Tibial nerve (tissue), 4 donors: ENCODE results near the gene ZNF580.

Experiments
- EP300 ChIP-seq, 2 donors: sonication (generic); formaldehyde crosslinking; IDR thresholded peaks; one replicate each; pipeline ENCODE4 v1.6.1; 2017; ENCODE audit warnings: antibody characterized with exemption in 2 of 2, mild to moderate bottlenecking in 1 of 2
- POLR2A ChIP-seq, 2 donors: fragments of 450-650 bp; IDR thresholded peaks; one replicate each; pipeline ENCODE4 v1.6.1; 2017; ENCODE audit warnings: antibody characterized with exemption in 2 of 2, mild to moderate bottlenecking in 2 of 2, moderate library complexity in 2 of 2
- TF ChIP-seq, protein P1 (sequence below), 5 experiments: fragments of 200-600 bp in 3 of 5; fragments of 450-650 bp in 2 of 5; sonication (generic) in 3 of 5; IDR thresholded peaks; one replicate each; pipeline ENCODE4 v1.5.1; 2016 to 2019; ENCODE audit warnings: antibody characterized with exemption in 5 of 5, mild to moderate bottlenecking in 3 of 5, moderate library complexity in 2 of 5

DNA sequence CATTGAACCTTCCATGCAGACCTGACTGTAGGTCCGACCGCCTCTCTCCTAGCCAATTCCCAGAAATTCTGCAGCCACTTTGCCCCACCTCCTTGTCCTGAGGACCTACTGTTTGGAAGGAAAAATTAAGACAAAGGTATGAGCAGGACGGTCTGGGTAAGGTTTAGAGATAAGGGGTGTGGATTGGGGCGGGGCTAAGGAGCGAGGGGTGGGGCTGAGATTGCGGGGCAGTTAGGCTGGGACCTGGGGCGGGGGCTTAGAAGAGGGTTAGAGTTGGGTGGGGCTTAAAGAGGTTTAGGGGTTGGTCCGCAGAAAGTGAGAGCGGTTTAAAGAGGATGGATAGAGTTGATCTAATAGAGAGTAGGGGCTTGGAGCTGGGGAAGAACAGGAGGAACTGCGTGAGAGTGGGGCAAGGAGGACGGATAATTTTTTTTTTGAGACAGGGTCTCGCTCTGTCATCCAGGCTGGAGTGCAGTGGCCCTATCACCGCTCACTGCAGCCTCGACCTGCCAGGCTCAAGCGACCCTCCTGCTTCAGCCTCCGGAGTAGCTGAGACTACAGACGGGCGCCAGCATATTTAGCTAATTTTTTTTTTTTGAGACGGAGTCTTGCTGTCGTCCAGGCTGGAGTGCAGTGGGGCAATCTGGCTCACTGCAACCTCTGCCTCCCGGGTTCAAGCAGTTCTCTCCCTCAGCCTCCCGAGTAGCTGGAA is 37.1 kb upstream of the ZNF580 start:
- TF ChIP-seq, protein P1, sequence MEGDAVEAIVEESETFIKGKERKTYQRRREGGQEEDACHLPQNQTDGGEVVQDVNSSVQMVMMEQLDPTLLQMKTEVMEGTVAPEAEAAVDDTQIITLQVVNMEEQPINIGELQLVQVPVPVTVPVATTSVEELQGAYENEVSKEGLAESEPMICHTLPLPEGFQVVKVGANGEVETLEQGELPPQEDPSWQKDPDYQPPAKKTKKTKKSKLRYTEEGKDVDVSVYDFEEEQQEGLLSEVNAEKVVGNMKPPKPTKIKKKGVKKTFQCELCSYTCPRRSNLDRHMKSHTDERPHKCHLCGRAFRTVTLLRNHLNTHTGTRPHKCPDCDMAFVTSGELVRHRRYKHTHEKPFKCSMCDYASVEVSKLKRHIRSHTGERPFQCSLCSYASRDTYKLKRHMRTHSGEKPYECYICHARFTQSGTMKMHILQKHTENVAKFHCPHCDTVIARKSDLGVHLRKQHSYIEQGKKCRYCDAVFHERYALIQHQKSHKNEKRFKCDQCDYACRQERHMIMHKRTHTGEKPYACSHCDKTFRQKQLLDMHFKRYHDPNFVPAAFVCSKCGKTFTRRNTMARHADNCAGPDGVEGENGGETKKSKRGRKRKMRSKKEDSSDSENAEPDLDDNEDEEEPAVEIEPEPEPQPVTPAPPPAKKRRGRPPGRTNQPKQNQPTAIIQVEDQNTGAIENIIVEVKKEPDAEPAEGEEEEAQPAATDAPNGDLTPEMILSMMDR (IDR thresholded peaks at IDR 0.05): no peak
- TF ChIP-seq EP300 (IDR thresholded peaks at IDR 0.05) (no peak), POLR2A (IDR thresholded peaks at IDR 0.05) (no peak)
